Hematopoietic multipotent progenitor cell treated with erythropoietin and hydrocortisone succinate and interleukin-3 and kit ligand, for 15 days (in vitro differentiated cells): ENCODE data around the gene IPO9.
"Not testable (repeated sequence)": the region's sequence is repeated elsewhere in the genome, so short reads cannot be mapped to it uniquely, and the experiment has no call there.

Source experiments
- DNase-seq: peaks from one replicate; pipeline ENCODE4 v3.0.0-alpha.2; 2015; ENCODE audit warnings: low spot score

IPO9 gene

DNA sequence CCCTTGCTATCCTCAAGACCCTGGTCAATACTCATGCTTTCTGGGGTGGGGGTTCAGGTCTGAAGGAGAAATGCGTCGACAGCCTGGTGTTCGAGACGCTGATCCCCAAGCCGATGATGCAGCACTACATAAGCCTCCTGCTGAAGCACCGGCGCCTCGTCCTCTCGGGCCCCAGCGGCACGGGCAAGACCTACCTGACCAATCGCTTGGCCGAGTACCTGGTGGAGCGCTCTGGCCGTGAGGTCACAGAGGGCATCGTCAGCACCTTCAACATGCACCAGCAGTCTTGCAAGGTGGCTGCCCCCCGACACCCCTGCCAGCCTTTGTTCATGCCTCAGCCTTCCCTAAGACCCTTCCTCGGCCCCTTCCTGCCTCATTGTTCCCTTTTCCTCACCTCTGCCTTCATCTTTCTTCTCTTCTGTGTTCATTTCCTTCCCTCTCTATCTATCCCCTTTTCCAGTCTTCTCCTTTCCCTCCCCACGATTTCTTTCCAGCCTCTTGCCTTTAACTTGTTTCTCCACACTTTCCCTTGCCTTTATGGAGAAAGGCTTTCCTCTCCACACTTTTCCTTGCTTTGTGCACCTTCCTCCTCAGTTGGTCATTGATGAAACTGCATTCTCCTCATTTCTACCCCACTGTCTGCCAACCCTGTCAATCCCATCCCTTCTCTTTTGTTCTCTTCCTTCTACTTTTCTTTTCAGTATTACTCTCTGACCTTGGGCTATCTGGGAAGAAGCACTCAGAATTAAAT lies 18.3 kb upstream of the IPO9 start:
- DNase-seq: no peak

GRCh38 chr1:201813226-201813625 lies 15.7 kb upstream of the IPO9 start:
- DNase-seq: no peak

- DNase-seq: no peak
Observed at GRCh38 chr1:201816309-201816854, 12.6 kb upstream of the IPO9 start.

DNA sequence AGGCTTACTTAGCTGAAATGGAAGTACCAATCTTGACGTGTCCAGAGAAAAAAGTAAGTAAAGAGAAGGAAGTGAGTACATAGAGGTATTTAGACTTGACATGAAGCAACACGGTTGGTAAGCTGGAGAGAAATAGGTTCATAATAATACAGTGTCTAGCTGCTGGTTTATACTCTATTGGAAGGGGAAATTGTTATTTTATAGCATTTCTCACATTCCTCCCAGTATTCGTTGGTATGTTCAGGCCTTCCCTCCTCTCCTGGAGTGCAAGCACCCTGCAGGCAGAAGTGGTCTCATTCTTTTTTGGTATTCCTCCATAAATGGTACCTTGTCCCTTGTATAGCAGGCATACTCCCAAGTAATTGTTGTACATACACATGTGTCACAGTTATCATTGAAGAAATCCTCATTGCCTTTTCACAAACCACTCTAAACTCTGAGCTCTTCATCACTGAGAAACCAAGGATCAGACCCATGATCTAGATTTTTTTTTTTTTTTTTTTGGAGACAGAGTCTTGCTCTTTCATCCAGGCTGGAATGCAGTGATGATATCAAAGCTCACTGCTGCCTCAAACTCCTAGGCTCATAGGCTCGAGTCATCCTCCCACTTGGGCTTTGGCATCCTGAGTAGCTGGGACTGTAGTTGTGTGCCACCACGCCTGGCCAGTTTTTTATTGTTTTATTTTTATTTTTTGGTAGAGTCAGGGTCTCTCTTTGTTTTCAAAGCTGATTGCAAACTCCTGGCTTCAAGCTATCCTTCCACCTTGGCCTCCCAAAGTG lies 9.8 kb upstream of the IPO9 start:
- DNase-seq: no peak

- no peak for DNase-seq
Observed at GRCh38 chr1:201820413-201820812, 8.5 kb upstream of the IPO9 start.

DNA sequence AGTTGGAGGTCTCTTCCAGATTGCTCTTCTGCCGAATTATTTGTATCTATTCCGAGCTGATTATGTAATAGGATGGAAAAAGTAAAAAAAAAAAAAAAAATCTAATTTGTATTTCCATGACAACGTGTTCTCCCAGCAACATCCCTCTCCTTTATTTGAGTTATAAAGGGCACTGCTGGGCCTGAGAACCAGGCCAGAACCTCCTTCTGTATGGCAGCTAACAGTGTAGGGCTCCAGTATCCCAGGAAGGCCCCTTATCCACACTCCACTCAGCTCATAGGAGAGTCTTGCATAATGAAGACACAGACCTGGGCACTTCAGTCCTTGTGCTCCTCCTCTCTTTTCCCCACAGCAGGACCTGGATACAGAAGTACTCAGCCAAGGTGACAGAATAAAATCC lies 3.7 kb upstream of the IPO9 start:
- no peak for DNase-seq

DNA sequence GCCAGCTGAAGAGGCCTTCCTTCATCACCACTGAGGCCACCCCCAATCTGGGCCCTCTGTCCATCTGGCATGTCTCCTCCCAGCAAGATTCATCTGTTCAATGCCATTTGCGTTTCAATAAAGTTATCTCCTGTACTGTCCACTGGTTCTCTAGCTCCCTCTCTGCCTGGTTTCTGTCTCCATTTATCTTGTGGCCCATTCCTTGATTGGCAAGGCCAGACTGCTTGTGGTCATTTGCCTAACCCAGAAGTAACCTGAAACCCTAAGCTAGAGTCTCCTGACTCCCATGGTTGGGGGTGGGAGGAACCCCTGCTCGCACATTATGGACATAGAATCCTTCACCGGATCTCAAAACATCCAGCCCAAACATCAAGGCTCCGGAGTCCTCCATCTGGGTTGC lies 2.1 kb upstream of the IPO9 start:
- no peak for DNase-seq

GRCh38 chr1:201827321-201828216 lies 1.4 kb upstream of the IPO9 start:
- DNase-seq: no peak

DNA sequence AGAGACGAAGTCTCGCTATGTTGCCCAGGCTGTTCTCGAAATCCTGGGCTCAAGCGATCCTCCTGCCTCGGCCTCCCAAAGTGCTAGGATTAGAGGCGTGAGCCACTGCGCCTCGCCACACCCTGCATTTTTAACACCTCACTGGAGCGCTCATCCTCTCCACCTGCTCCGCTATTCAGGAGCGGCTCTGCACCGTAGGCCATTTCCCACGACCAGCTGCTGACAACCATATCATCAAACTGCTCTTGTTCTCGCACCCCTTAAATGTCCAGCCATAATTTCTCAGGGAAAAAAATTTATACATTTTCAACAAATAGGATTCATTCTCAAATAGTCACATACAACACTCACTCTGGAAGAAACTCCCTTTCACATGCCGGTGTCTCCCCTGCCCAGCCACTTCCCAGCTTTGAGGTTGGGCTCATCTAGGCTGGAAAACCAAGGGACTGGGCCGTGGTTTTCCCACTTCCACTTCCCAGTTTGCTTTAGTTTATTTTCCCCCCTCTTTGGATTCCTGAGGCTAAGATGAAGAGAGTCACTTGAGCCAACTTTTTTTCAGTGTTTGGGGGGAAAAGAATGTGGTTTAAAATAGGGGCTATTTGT lies 639 bp upstream of the IPO9 start:
- no peak for DNase-seq

GRCh38 chr1:201831371-201831770 lies 2.4 kb downstream of the IPO9 start:
- DNase-seq: no peak

DNA sequence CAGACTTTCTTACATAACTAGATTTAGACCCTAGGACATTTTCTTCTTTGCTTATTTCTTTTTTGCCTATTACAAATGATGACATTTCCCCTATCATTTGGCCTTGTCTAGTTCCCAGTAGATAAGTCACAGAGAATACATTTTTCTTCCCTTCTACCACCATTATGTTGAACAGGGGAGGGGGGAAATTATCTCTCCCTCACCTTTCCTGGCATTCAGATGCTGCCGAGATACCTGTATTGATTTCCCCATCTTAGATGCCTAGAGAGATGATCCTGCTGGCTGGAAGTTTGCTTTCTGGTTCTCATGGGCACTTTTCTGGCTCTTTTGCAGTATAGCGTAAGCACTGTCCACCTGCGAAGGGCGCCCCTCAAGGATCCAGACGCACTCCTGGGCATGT lies 5.7 kb downstream of the IPO9 start:
- DNase-seq: no peak

GRCh38 chr1:201838381-201838780 lies 9.4 kb downstream of the IPO9 start:
- DNase-seq: no peak

DNA sequence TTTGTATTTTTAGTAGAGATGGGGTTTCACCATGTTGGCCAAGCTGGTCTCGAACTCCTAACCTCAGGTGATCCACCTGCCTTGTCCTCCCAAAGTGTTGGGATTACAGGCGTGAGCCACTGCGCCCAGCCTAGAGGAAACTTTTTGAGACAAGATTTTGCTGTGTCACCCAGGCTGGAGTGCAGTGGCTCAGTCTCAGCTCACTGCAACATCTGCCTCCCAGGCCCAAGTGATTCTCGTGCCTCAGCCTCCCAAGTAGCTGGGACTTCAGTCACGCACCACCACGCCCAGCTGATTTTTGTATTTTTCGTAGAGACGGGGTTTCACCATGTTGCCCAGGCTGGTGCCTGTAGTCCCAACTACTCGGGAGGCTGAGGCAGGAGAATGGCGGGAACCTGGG lies 10.1 kb downstream of the IPO9 start:
- not testable (repeated sequence) for DNase-seq

- DNase-seq: no peak
Observed at GRCh38 chr1:201840055-201840454, 11.1 kb downstream of the IPO9 start.

DNA sequence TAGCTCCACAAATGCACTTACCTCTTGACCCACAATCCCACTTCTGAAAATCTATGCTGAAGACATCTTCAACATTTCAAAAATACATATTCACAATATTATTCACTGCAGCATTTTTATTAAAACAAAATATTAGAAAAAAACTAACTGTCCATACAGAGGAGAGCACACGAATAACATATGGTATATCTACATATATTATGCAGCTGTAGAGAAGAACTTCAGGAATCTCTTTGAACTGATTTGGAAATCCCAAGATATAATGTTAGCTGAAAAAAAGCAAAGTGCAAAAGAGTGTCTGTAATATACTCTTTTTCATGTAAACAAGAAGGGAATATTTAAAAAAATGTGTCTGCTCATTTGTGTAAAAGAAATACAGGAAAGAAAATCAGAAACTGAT lies 11.5 kb downstream of the IPO9 start:
- no peak for DNase-seq

- DNase-seq: no peak
Observed at GRCh38 chr1:201841265-201841912, 12.4 kb downstream of the IPO9 start.

DNA sequence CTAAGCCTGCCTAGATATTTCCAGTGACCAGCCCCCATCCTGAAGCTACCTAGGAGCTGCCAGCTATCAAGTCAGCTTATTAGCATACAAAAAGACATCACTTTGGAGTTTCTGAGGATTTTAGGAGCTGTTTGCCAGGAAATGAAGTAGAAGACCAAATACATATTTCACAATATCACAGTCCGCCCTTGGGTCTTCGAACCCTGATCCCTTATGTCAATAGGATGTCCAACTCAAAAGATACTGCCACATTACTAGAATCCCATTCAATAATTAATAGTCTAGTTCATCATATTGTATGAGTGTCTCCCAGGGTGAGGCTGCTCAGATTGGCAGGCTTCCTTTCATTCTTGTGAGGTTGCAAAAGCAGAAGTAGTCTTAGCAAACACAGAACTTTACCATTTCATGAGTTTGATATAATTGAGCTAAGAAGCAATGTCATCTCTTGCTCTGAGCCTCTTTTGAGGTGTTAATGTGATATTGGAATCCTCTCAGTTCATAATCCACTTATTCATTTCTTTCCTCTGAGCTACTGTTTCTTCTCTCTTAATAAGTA lies 13.6 kb downstream of the IPO9 start:
- no peak for DNase-seq

DNA sequence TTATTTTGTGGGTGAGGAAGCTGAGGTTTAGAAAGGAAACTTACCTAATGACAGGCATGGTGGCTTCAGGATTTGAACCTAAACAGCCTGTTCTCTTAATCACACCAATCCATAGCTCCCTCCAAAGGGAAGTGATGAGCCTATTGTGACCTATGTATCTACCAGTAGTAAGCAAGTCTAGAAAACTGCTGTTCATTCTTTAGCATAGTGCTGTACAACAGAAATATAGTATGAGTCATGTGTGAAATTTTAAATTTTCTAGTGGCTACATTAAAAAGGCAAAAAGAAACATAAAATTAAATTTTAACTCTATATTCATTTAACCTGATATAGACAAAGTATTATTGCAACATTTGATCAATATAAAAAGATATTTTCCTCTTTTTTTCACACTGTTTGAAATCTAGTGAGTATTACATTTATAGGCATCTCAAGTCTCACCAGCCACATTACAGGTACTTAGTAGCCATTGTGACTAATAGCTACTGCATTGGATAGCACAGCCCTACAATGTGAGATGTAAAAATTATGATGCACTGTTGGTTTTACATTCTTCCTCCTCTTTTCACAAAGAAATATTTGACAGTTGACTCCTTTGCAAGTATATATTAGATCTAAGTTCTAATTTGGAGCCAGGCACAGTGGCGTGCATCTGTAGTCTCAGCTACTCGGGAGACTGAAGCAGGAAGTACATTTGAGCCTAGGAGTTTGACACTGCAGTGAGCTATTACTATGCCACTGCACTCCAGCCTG lies 16.6 kb downstream of the IPO9 start:
- no peak for DNase-seq

- no peak for DNase-seq
Observed at GRCh38 chr1:201847150-201847549, 18.2 kb downstream of the IPO9 start.

DNA sequence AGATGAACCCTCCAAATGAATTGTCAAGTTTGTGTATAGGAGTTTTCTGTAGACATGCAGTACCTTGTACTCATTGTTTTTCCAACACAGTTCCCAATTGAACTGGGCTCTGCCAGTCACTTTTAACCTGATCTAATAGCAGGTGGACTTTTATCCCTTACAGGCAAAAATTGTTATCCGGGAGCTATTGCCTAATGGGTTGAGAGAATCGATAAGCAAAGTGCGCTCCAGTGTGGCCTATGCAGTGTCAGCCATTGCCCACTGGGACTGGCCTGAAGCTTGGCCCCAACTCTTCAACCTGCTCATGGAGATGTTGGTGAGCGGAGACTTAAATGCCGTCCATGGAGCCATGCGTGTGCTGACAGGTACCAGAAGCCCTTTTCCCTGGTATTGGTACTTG lies 19.3 kb downstream of the IPO9 start:
- DNase-seq: no peak
